ENCODE data around the gene FOXN1.

FOXN1 gene

GRCh38 chr17:28471531-28472342 lies 34.4 kb upstream of the FOXN1 start:
- DNase-seq (ENCODE audit: low spot score in 2 of 2) = no peak
- no peaks in the 10 kb centered on the region for H3K9me3 Mint-ChIP-seq
- peaks cover 3% of the 10 kb centered on the region for H3K4me1 Mint-ChIP-seq

GRCh38 chr17:28472871-28473497 lies 33.2 kb upstream of the FOXN1 start:
- H3K27ac Mint-ChIP-seq = no peak overlapping the region
- ATAC-seq (ENCODE audit: low read depth) (no peak), DNase-seq (ENCODE audit: low spot score in 2 of 2) (no peak)
- H3K4me3 Mint-ChIP-seq = no peak overlapping the region
- H3K36me3 Mint-ChIP-seq = no peaks in the 10 kb centered on the region
- H3K9me3 Mint-ChIP-seq = no peaks in the 10 kb centered on the region
- peaks cover 3% of the 10 kb centered on the region for H3K4me1 Mint-ChIP-seq
- H3K27me3 Mint-ChIP-seq = peaks cover 2% of the 10 kb centered on the region

More at GRCh38 chr17:28471531-28472342, 34.4 kb upstream of the FOXN1 start:
- no peak for ATAC-seq (ENCODE audit: low read depth)
- no peak overlapping the region for H3K4me3 Mint-ChIP-seq
- H3K27me3 Mint-ChIP-seq = peaks cover 2% of the 10 kb centered on the region
- H3K36me3 Mint-ChIP-seq = no peaks in the 10 kb centered on the region
- H3K27ac Mint-ChIP-seq = no peak overlapping the region

GRCh38 chr17:28473542-28473941 lies 32.6 kb upstream of the FOXN1 start, which contains the start of gene SLC13A2:
SLC13A2 (plus strand) TSS chr17:28473644; CDS start chr17:28473713, 69 bp downstream.
- ATAC-seq (ENCODE audit: low read depth) (no peak), DNase-seq (ENCODE audit: low spot score in 2 of 2) (no peak)
- Mint-ChIP-seq H3K4me1 (peaks cover 3% of the 10 kb centered on the region), H3K36me3 (no peaks in the 10 kb centered on the region), H3K9me3 (no peaks in the 10 kb centered on the region), H3K27ac (no peak within 1 kb of the TSS), H3K4me3 (no peak within 1 kb of the TSS), H3K27me3 (peaks cover 4% of the 10 kb centered on the region)

GRCh38 chr17:28474111-28474531 lies 32.0 kb upstream of the FOXN1 start:
- Mint-ChIP-seq H3K4me3 (no peak overlapping the region), H3K9me3 (no peaks in the 10 kb centered on the region), H3K27me3 (peaks cover 4% of the 10 kb centered on the region), H3K4me1 (peaks cover 3% of the 10 kb centered on the region), H3K27ac (no peak overlapping the region), H3K36me3 (no peaks in the 10 kb centered on the region)
- ATAC-seq (ENCODE audit: low read depth) (no peak), DNase-seq (ENCODE audit: low spot score in 2 of 2) (no peak)

GRCh38 chr17:28475151-28475900 lies 30.8 kb upstream of the FOXN1 start:
- Mint-ChIP-seq H3K36me3 (no peaks in the 10 kb centered on the region), H3K27ac (no peak overlapping the region), H3K27me3 (peaks cover 4% of the 10 kb centered on the region), H3K4me3 (no peak overlapping the region), H3K9me3 (no peaks in the 10 kb centered on the region), H3K4me1 (peaks cover 3% of the 10 kb centered on the region)
- no peak for ATAC-seq (ENCODE audit: low read depth)
- DNase-seq (ENCODE audit: low spot score in 2 of 2) = no peak

GRCh38 chr17:28476076-28476865 lies 29.9 kb upstream of the FOXN1 start:
- Mint-ChIP-seq H3K9me3 (no peaks in the 10 kb centered on the region), H3K27me3 (peaks cover 4% of the 10 kb centered on the region), H3K36me3 (no peaks in the 10 kb centered on the region), H3K4me1 (peaks cover 3% of the 10 kb centered on the region), H3K27ac (no peak overlapping the region), H3K4me3 (no peak overlapping the region)
- no peak for DNase-seq (ENCODE audit: low spot score in 2 of 2)
- ATAC-seq (ENCODE audit: low read depth) = no peak

- Mint-ChIP-seq H3K4me3 (no peak overlapping the region), H3K4me1 (no peaks in the 10 kb centered on the region), H3K9me3 (no peaks in the 10 kb centered on the region), H3K27ac (no peak overlapping the region), H3K27me3 (peaks cover 4% of the 10 kb centered on the region), H3K36me3 (no peaks in the 10 kb centered on the region)
- DNase-seq (ENCODE audit: low spot score in 2 of 2) = no peak
- no peak for ATAC-seq (ENCODE audit: low read depth)
Measured at GRCh38 chr17:28477928-28478327, 28.2 kb upstream of the FOXN1 start.

- no peak for DNase-seq (ENCODE audit: low spot score in 2 of 2)
- no peak overlapping the region for H3K27ac Mint-ChIP-seq
Measured at GRCh38 chr17:28478712-28479615, 27.2 kb upstream of the FOXN1 start.

GRCh38 chr17:28480278-28480677 lies 25.9 kb upstream of the FOXN1 start:
- ATAC-seq (ENCODE audit: low read depth) (no peak), DNase-seq (ENCODE audit: low spot score in 2 of 2) (no peak)
- Mint-ChIP-seq H3K36me3 (no peaks in the 10 kb centered on the region), H3K4me3 (no peak overlapping the region), H3K4me1 (no peaks in the 10 kb centered on the region), H3K27ac (no peak overlapping the region), H3K9me3 (no peaks in the 10 kb centered on the region), H3K27me3 (peaks cover 6% of the 10 kb centered on the region)

More at GRCh38 chr17:28478712-28479615, 27.2 kb upstream of the FOXN1 start:
- H3K9me3 Mint-ChIP-seq = no peaks in the 10 kb centered on the region
- ATAC-seq (ENCODE audit: low read depth) = no peak
- peaks cover 6% of the 10 kb centered on the region for H3K27me3 Mint-ChIP-seq
- H3K36me3 Mint-ChIP-seq = no peaks in the 10 kb centered on the region
- no peak overlapping the region for H3K4me3 Mint-ChIP-seq
- no peaks in the 10 kb centered on the region for H3K4me1 Mint-ChIP-seq

- no peak for DNase-seq (ENCODE audit: low spot score in 2 of 2)
- Mint-ChIP-seq H3K4me1 (no peaks in the 10 kb centered on the region), H3K36me3 (no peaks in the 10 kb centered on the region), H3K27me3 (peaks cover 4% of the 10 kb centered on the region), H3K4me3 (no peak overlapping the region), H3K27ac (no peak overlapping the region), H3K9me3 (no peaks in the 10 kb centered on the region)
- ATAC-seq (ENCODE audit: low read depth) = no peak
Measured at GRCh38 chr17:28480799-28481571, 25.2 kb upstream of the FOXN1 start.

- Mint-ChIP-seq H3K36me3 (no peaks in the 10 kb centered on the region), H3K4me1 (no peaks in the 10 kb centered on the region), H3K9me3 (no peaks in the 10 kb centered on the region), H3K27me3 (peaks cover 4% of the 10 kb centered on the region), H3K4me3 (no peak overlapping the region), H3K27ac (no peak overlapping the region)
- no peak for ATAC-seq (ENCODE audit: low read depth)
- DNase-seq (ENCODE audit: low spot score in 2 of 2) = no peak
Measured at GRCh38 chr17:28482551-28483199, 23.5 kb upstream of the FOXN1 start.

- Mint-ChIP-seq H3K4me1 (no peaks in the 10 kb centered on the region), H3K36me3 (no peaks in the 10 kb centered on the region), H3K27ac (no peak overlapping the region), H3K9me3 (no peaks in the 10 kb centered on the region), H3K27me3 (peaks cover 1% of the 10 kb centered on the region), H3K4me3 (no peak overlapping the region)
- DNase-seq (ENCODE audit: low spot score in 2 of 2) (no peak), ATAC-seq (ENCODE audit: low read depth) (no peak)
Measured at GRCh38 chr17:28484296-28484695, 21.9 kb upstream of the FOXN1 start.
